ENCODE measurements around the gene MTREX. TPM values are rescaled to one million over a fixed set of nuclear protein-coding genes. Genes with fewer than 3 reads are reported as not detected.

The MTREX gene
- total RNA-seq, 1 donor = 73.8 TPM

GRCh38 chr5:55446640-55447351 lies 139.0 kb downstream of the MTREX start:
- no peaks in the 10 kb centered on the region for H3K9me3 ChIP-seq (ENCODE audit: low read depth, low read length)
- no peaks in the 10 kb centered on the region for H3K36me3 ChIP-seq (ENCODE audit: insufficient read depth, low read length)
- no peaks in the 10 kb centered on the region for H3K79me2 ChIP-seq (ENCODE audit: insufficient read depth, low read length)
- H2AFZ ChIP-seq (ENCODE audit: low read length) = no peak overlapping the region
- peaks cover 7% of the 10 kb centered on the region for H3K4me1 ChIP-seq (ENCODE audit: insufficient read depth, low read length)
- no peak overlapping the region for H3K4me2 ChIP-seq (ENCODE audit: insufficient read depth, low read length)
- DNase-seq (ENCODE audit: insufficient read length, low spot score, missing footprints) = no peak
- no peak for TF ChIP-seq CTCF (IDR thresholded peaks at IDR 0.05; ENCODE audit: extremely low read depth, low read depth, low read length)
- no peaks in the 10 kb centered on the region for H3K27me3 ChIP-seq (ENCODE audit: insufficient read depth, low read length)
- H3K4me3 ChIP-seq (ENCODE audit: insufficient read depth, low read length) = no peak overlapping the region
- no peak overlapping the region for H3K27ac ChIP-seq (ENCODE audit: low read depth, low read length)
- H4K20me1 ChIP-seq (ENCODE audit: insufficient read depth, low read length) = no peaks in the 10 kb centered on the region

- no peak for DNase-seq (ENCODE audit: insufficient read length, low spot score, missing footprints)
- Histone ChIP-seq H3K27me3 (ENCODE audit: insufficient read depth, low read length) (no peaks in the 10 kb centered on the region), H3K9me3 (ENCODE audit: low read depth, low read length) (no peaks in the 10 kb centered on the region), H3K27ac (ENCODE audit: low read depth, low read length) (no peak overlapping the region), H3K4me3 (ENCODE audit: insufficient read depth, low read length) (no peak overlapping the region), H3K36me3 (ENCODE audit: insufficient read depth, low read length) (no peaks in the 10 kb centered on the region), H3K79me2 (ENCODE audit: insufficient read depth, low read length) (no peaks in the 10 kb centered on the region), H4K20me1 (ENCODE audit: insufficient read depth, low read length) (no peaks in the 10 kb centered on the region), H3K4me1 (ENCODE audit: insufficient read depth, low read length) (peaks cover 7% of the 10 kb centered on the region), H2AFZ (ENCODE audit: low read length) (no peak overlapping the region), H3K4me2 (ENCODE audit: insufficient read depth, low read length) (no peak overlapping the region)
- no peak for TF ChIP-seq CTCF (IDR thresholded peaks at IDR 0.05; ENCODE audit: extremely low read depth, low read depth, low read length)
These were observed 142.4 kb downstream of the MTREX start for GRCh38 chr5:55450050-55450765.

GRCh38 chr5:55451976-55452375 lies 144.2 kb downstream of the MTREX start:
- no peak overlapping the region for H3K4me3 ChIP-seq (ENCODE audit: insufficient read depth, low read length)
- no peak overlapping the region for H2AFZ ChIP-seq (ENCODE audit: low read length)
- no peak overlapping the region for H3K4me2 ChIP-seq (ENCODE audit: insufficient read depth, low read length)
- H4K20me1 ChIP-seq (ENCODE audit: insufficient read depth, low read length) = no peaks in the 10 kb centered on the region
- H3K9me3 ChIP-seq (ENCODE audit: low read depth, low read length) = no peaks in the 10 kb centered on the region
- DNase-seq (ENCODE audit: insufficient read length, low spot score, missing footprints) = no peak
- no peaks in the 10 kb centered on the region for H3K27me3 ChIP-seq (ENCODE audit: insufficient read depth, low read length)
- peaks cover 15% of the 10 kb centered on the region for H3K4me1 ChIP-seq (ENCODE audit: insufficient read depth, low read length)
- no peak for TF ChIP-seq CTCF (IDR thresholded peaks at IDR 0.05; ENCODE audit: extremely low read depth, low read depth, low read length)
- no peaks in the 10 kb centered on the region for H3K36me3 ChIP-seq (ENCODE audit: insufficient read depth, low read length)
- H3K27ac ChIP-seq (ENCODE audit: low read depth, low read length) = no peak overlapping the region
- no peaks in the 10 kb centered on the region for H3K79me2 ChIP-seq (ENCODE audit: insufficient read depth, low read length)

GRCh38 chr5:55453211-55453610 lies 145.4 kb downstream of the MTREX start:
- TF ChIP-seq CTCF (IDR thresholded peaks at IDR 0.05; ENCODE audit: extremely low read depth, low read depth, low read length) = no peak
- no peaks in the 10 kb centered on the region for H3K79me2 ChIP-seq (ENCODE audit: insufficient read depth, low read length)
- H3K4me3 ChIP-seq (ENCODE audit: insufficient read depth, low read length) = no peak overlapping the region
- no peak overlapping the region for H2AFZ ChIP-seq (ENCODE audit: low read length)
- H3K4me2 ChIP-seq (ENCODE audit: insufficient read depth, low read length) = no peak overlapping the region
- H3K9me3 ChIP-seq (ENCODE audit: low read depth, low read length) = no peaks in the 10 kb centered on the region
- H4K20me1 ChIP-seq (ENCODE audit: insufficient read depth, low read length) = no peaks in the 10 kb centered on the region
- no peak overlapping the region for H3K27ac ChIP-seq (ENCODE audit: low read depth, low read length)
- H3K27me3 ChIP-seq (ENCODE audit: insufficient read depth, low read length) = no peaks in the 10 kb centered on the region
- H3K4me1 ChIP-seq (ENCODE audit: insufficient read depth, low read length) = peaks cover 18% of the 10 kb centered on the region
- no peak for DNase-seq (ENCODE audit: insufficient read length, low spot score, missing footprints)
- no peaks in the 10 kb centered on the region for H3K36me3 ChIP-seq (ENCODE audit: insufficient read depth, low read length)

Data from osteoblast (primary cell).